GM12864 (cell line): ENCODE data around the gene EVA1A.

Experiments
- DNase-seq: peaks from one replicate; pipeline ENCODE4 v3.0.0-alpha.2; 2011; ENCODE audit warnings: low read depth
- H3K4me3 ChIP-seq: 2 replicates; pipeline ENCODE4 v1.5.1; 2011; ENCODE audit warnings: mild to moderate bottlenecking, low read depth, low read length, control low read depth
- CTCF ChIP-seq: IDR thresholded peaks from 2 replicates; pipeline ENCODE4 v1.5.1; 2011; ENCODE audit warnings: low read depth, mild to moderate bottlenecking, moderate library complexity, low read length, control low read depth, inconsistent platforms; ENCODE audit errors: missing control alignments

Gene EVA1A

GRCh38 chr2:75524276-75524911, 36.3 kb downstream of the EVA1A start:
- H3K4me3 ChIP-seq: no peak overlapping the region
- TF ChIP-seq CTCF: no peak
- no peak for DNase-seq

GRCh38 chr2:75523313-75524275, 37.1 kb downstream of the EVA1A start:
- no peak for DNase-seq
- TF ChIP-seq CTCF: no peak
- H3K4me3 ChIP-seq: no peak overlapping the region

DNA sequence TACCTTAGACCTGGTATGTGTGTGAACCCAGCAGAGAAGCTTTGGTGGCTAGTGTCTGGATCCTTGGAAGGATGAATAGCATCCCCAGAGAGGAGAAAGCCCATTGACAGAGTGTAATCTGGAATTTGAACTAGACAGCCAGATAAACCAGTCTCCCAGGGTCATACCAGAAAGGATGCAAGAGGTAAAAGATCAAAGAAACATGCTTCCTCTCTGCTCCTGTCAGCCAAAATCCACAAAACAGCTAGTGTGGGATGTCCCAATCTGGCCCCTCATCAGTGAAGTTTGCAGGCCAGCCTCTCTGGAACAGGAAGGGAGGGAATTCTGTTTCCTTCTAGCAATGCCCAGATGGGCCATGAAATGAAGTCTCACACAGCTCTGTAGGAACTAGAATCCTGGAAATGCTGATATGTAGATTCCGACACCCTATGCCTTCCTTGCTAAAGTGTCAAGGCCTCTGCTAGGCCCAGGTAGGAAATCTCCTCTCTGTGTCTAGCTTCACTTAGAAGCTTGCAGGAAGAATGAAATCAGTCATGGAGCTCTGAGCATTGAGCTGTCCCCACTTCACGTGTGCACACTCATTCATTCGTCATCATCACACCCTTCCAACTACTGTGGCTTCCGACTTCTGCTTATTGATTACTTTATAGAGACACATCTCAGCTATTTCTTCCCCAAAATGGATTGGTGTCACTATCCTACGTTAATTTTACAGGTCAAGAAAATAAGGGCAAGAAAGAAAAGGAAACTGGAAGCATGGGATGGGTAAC, 38.0 kb downstream of the EVA1A start:
- no peak for DNase-seq
- no peak overlapping the region for H3K4me3 ChIP-seq
- TF ChIP-seq CTCF: no peak

GRCh38 chr2:75521225-75521872, 39.4 kb downstream of the EVA1A start:
- no peak overlapping the region for H3K4me3 ChIP-seq
- TF ChIP-seq CTCF: no peak
- DNase-seq: no peak

DNA sequence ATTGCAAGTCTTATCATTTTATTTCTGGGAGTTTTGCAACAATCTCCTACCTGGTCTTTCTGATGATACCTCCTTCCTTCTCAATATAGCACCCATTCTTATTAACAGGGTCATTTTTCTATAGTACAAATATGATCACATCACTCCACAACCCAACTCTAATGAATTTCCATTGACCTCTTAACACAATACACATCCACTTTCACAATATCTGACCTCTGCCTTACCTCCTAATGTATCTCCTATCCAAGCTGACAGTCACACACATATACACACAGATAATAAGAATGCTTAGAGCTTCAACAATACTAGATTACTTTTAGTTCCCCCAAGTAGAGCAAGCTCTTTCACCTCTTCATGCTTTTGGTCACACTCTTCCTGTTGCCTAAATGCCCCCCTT, 40.9 kb downstream of the EVA1A start:
- no peak for DNase-seq
- H3K4me3 ChIP-seq: no peak overlapping the region
- TF ChIP-seq CTCF: no peak

GRCh38 chr2:75518638-75519465, 41.9 kb downstream of the EVA1A start:
- DNase-seq: no peak

More at GRCh38 chr2:75518638-75519465, 41.9 kb downstream of the EVA1A start:
- H3K4me3 ChIP-seq: no peak overlapping the region
- no peak for TF ChIP-seq CTCF
